GM12878 (cell line): Measurements from ENCODE around the gene ARL15. TPM values are rescaled to one million over a fixed set of nuclear protein-coding genes. Genes with fewer than 3 reads are reported as not detected.

Source experiments
- ATAC-seq: fragments of 200-7000 bp; cut with Tn5 transposase; 3 replicates; pipeline ENCODE4 v1.9.1; 2020; ENCODE audit warnings: mild to moderate bottlenecking, moderate library complexity
- BruUV-seq: library from RNA; stranded (reverse); fragments of 400-500 nt; replicated peaks from 2 replicates; lab custom pipeline; 2021; lab: Mats Ljungman, UMichigan
- CTCF ChIA-PET: fragments of 300-600 bp; sonication (Branson Sonifier 250); formaldehyde crosslinking; extraction: SDS; loops from one replicate; lab custom pipeline; 2021; ENCODE audit warnings: inconsistent platforms; lab: Yijun Ruan, JAX
- POLR2A ChIA-PET: fragments of 350-600 bp; formaldehyde crosslinking; extraction: SDS; loops from one replicate; lab custom pipeline; 2021; ENCODE audit warnings: inconsistent platforms; lab: Charles Lee
- RAD21 ChIA-PET: fragments of 300-600 bp; sonication (Branson Sonifier 250); formaldehyde crosslinking; loops from one replicate; lab custom pipeline; 2023; ENCODE audit warnings: antibody characterized with exemption; ENCODE audit not compliant: unreplicated experiment; lab: Charles Lee
- SMC1A ChIA-PET: fragments of 300-600 bp; sonication (Branson Sonifier 250); formaldehyde crosslinking; loops from one replicate; lab custom pipeline; 2023; ENCODE audit not compliant: unreplicated experiment, uncharacterized antibody; lab: Charles Lee
- DNase-seq: peaks from one replicate; pipeline ENCODE4 v3.0.0-alpha.2; 2011; ENCODE audit warnings: low read depth, low spot score
- FAIRE-seq: peaks from 3 replicates; lab custom pipeline; 2011; peaks lifted over from hg19 to GRCh38; lab: Jason Lieb, UNC
- H2AFZ ChIP-seq: 2 replicates; pipeline ENCODE4 v1.6.0; 2011; ENCODE audit warnings: low read depth, low read length, control low read depth; ENCODE audit not compliant: control insufficient read depth
- H3K27ac ChIP-seq: 2 replicates; pipeline ENCODE4 v1.5.1; 2011; ENCODE audit warnings: control low read depth; ENCODE audit not compliant: control insufficient read depth, insufficient read depth
- H3K27me3 ChIP-seq, 2 experiments: replicated peaks in 1 of 2; 2 replicates each; pipeline versions ENCODE4 v1.6.0 to v1.6.1; 2011; ENCODE audit warnings: low read length in 1 of 2; ENCODE audit not compliant: control insufficient read depth in 2 of 2, insufficient read depth in 2 of 2
- H3K36me3 ChIP-seq, 2 experiments: 2 replicates each; pipeline ENCODE4 v1.5.1; 2011; ENCODE audit warnings: low read length in 1 of 2; ENCODE audit not compliant: control insufficient read depth in 2 of 2, insufficient read depth in 2 of 2
- H3K4me1 ChIP-seq: 2 replicates; pipeline ENCODE4 v1.6.1; 2011; ENCODE audit warnings: mild to moderate bottlenecking, low read length, moderate library complexity, mixed read lengths; ENCODE audit not compliant: control insufficient read depth, insufficient read depth
- H3K4me2 ChIP-seq: 2 replicates; pipeline ENCODE4 v1.6.0; 2011; ENCODE audit warnings: control low read depth; ENCODE audit not compliant: control insufficient read depth, insufficient read depth
- H3K4me3 ChIP-seq: fragments of 200-600 bp; sonication (generic); 2 replicates; pipeline ENCODE4 v1.5.1; 2016
- H3K79me2 ChIP-seq: 2 replicates; pipeline ENCODE4 v1.6.0; 2011; ENCODE audit warnings: low read length; ENCODE audit not compliant: control insufficient read depth, insufficient read depth
- H3K9ac ChIP-seq: 2 replicates; pipeline ENCODE4 v1.8.0; 2011; ENCODE audit warnings: low read length, control low read depth, mixed read lengths; ENCODE audit not compliant: control insufficient read depth, insufficient read depth
- H3K9me3 ChIP-seq: replicated peaks from 3 replicates; pipeline ENCODE4 v1.5.1; 2011; ENCODE audit warnings: mild to moderate bottlenecking, low read length; ENCODE audit not compliant: control insufficient read depth, insufficient read depth
- H4K20me1 ChIP-seq: 2 replicates; pipeline ENCODE4 v1.6.0; 2011; ENCODE audit not compliant: control insufficient read depth, insufficient read depth
- BHLHE40 ChIP-seq, 2 experiments: fragments of 450-650 bp in 1 of 2; IDR thresholded peaks; 2 replicates each; pipeline ENCODE4 v1.6.1; 2011 to 2017; ENCODE audit warnings: low read depth in 2 of 2, borderline replicate concordance in 1 of 2, improper control_type of control experiment in 1 of 2, low read length in 1 of 2, mild to moderate bottlenecking in 1 of 2
- EGR1 ChIP-seq, 2 experiments: IDR thresholded peaks; 1 replicate in 1 of 2; 2 replicates in 1 of 2; pipeline ENCODE4 v1.6.1; 2011 to 2012; ENCODE audit warnings: low read depth in 2 of 2, low read length in 2 of 2, borderline replicate concordance in 1 of 2, mild to moderate bottlenecking in 1 of 2, moderate library complexity in 1 of 2
- GATAD2B ChIP-seq: fragments of 450-650 bp; conservative IDR thresholded peaks from 2 replicates; pipeline ENCODE4 v1.6.1; 2017; ENCODE audit warnings: low read depth, mild to moderate bottlenecking, moderate library complexity
- HDAC2 ChIP-seq: fragments of 200-600 bp; sonication (generic); IDR thresholded peaks from 2 replicates; pipeline ENCODE4 v1.6.1; 2017
- KDM1A ChIP-seq: fragments of 200-600 bp; sonication (generic); IDR thresholded peaks from 2 replicates; pipeline ENCODE4 v1.6.1; 2016; ENCODE audit warnings: borderline replicate concordance
- RELA ChIP-seq: fragments of 450-650 bp; IDR thresholded peaks from 2 replicates; pipeline ENCODE4 v1.8.0; 2014; ENCODE audit warnings: borderline replicate concordance; ENCODE audit not compliant: partially characterized antibody
- TBL1XR1 ChIP-seq: IDR thresholded peaks from 2 replicates; pipeline ENCODE4 v1.6.1; 2012; ENCODE audit warnings: low read depth, low read length, improper control_type of control experiment
- ZBED1 ChIP-seq: IDR thresholded peaks from 2 replicates; pipeline ENCODE4 v1.6.1; 2016; ENCODE audit warnings: borderline replicate concordance
- WGBS: methylation state at CpG from one replicate; pipeline ENCODE4 v1.1.6; 2016; ENCODE audit warnings: low lambda C conversion rate; ENCODE audit not compliant: insufficient replicate concordance, insufficient coverage; ENCODE audit errors: missing lambda C conversion rate; 5-methylcytosine and 5-hydroxymethylcytosine counted together
- in situ Hi-C: fragments of 300-500 bp; cut with MboI; formaldehyde crosslinking; loops from 9 replicates; pipeline ENCODE4 v1.14.3; 2018; ENCODE audit warnings: mixed read lengths
- intact Hi-C: fragments of 100-400 bp; cut with micrococcal nuclease; formaldehyde crosslinking; loops from one replicate; pipeline ENCODE4 v1.14.2; 2022; ENCODE audit not compliant: unreplicated experiment
- polyA plus RNA-seq, 11 experiments: library from polyadenylated mRNA; depleted of rRNA in 4 of 11; unstranded in 6 of 11; stranded (reverse) in 5 of 11; fragments of >200 nt; fragmentation: Nextera tagmentation in 4 of 11; fragmentation: Illumina TruSeq in 1 of 11; extraction: Ambion mirVana in 4 of 11; extraction: Trizol in 1 of 11; gene quantifications; 1 replicate in 1 of 11; 2 replicates in 10 of 11; pipeline versions ENCODE4 v1.2.1 to v1.2.3, GENCODE V29; 2011 to 2016; ENCODE audit warnings: inconsistent platforms in 2 of 11, missing spikeins in 2 of 11, low read depth in 1 of 11
- total RNA-seq, 4 experiments: library from RNA; depleted of rRNA in 3 of 4; stranded (reverse); fragments of >200 nt in 3 of 4; fragmentation: Illumina TruSeq in 1 of 4; extraction: Trizol in 1 of 4; gene quantifications; 2 replicates each; pipeline versions ENCODE4 v1.2.1 to v1.2.3, GENCODE V29; 2013 to 2021
- TF ChIP-seq, protein P1 (sequence below): fragments of 450-650 bp; IDR thresholded peaks from 2 replicates; pipeline ENCODE4 v1.6.1; 2017; ENCODE audit warnings: mild to moderate bottlenecking, moderate library complexity
- TF ChIP-seq, protein P2 (sequence below): IDR thresholded peaks from 2 replicates; pipeline ENCODE4 v1.6.1; 2011; ENCODE audit warnings: borderline replicate concordance, low read depth, mild to moderate bottlenecking, moderate library complexity, low read length; ENCODE audit not compliant: insufficient read depth, poor library complexity, severe bottlenecking

The ARL15 gene
- total and polyA plus RNA-seq, 10 of the 15 experiments (the other 5 are each of a cell fraction or from before 2014, with no cell fraction given) = 3.6 to 11.0 (median 7.7) TPM

DNA sequence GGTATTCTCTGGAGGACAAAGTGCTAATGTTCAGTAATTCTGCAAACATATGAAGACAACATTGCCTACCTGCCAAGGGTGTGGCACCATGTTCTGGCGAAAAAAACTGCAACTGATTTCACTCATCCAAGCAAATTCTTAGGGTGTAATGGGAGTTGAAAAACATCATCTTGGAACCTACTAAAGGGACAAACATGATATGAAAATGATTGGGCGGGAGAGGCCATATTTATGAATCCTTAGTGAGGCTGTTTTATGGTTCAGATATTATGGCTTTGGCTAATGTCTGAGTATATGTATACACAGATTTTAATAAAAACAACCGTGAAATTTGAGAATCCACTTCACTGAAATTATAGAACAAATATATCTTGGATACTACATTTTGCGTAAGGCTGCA is 225.7 kb downstream of the ARL15 start (continued):
- TF ChIP-seq, protein P1, sequence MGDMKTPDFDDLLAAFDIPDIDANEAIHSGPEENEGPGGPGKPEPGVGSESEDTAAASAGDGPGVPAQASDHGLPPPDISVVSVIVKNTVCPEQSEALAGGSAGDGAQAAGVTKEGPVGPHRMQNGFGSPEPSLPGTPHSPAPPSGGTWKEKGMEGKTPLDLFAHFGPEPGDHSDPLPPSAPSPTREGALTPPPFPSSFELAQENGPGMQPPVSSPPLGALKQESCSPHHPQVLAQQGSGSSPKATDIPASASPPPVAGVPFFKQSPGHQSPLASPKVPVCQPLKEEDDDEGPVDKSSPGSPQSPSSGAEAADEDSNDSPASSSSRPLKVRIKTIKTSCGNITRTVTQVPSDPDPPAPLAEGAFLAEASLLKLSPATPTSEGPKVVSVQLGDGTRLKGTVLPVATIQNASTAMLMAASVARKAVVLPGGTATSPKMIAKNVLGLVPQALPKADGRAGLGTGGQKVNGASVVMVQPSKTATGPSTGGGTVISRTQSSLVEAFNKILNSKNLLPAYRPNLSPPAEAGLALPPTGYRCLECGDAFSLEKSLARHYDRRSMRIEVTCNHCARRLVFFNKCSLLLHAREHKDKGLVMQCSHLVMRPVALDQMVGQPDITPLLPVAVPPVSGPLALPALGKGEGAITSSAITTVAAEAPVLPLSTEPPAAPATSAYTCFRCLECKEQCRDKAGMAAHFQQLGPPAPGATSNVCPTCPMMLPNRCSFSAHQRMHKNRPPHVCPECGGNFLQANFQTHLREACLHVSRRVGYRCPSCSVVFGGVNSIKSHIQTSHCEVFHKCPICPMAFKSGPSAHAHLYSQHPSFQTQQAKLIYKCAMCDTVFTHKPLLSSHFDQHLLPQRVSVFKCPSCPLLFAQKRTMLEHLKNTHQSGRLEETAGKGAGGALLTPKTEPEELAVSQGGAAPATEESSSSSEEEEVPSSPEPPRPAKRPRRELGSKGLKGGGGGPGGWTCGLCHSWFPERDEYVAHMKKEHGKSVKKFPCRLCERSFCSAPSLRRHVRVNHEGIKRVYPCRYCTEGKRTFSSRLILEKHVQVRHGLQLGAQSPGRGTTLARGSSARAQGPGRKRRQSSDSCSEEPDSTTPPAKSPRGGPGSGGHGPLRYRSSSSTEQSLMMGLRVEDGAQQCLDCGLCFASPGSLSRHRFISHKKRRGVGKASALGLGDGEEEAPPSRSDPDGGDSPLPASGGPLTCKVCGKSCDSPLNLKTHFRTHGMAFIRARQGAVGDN = no peak

DNA sequence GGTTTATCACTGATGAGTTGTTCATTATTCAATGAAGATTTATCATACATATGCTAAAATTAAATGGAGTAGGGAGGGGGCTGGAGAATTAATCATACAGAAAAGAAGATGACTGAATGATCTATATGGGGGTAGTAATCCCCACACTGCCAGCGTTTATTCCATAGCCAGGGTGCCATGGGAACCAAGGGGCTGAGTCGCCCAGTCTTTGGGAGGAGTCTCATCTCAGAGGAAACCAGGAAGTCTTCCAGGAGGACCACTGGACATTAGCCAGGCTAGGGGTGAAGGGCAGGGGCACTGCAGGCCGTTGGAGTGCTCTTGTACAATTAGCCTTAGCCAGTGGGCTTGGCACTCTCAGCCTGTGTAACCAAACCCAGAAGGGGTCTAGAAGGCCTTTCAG is 226.5 kb downstream of the ARL15 start:
- RAD21 ChIA-PET = no interaction called here
- Histone ChIP-seq H3K79me2 (no peaks in the 10 kb centered on the region), H3K27ac (no peak overlapping the region), H3K27me3 (no peaks in the 10 kb centered on the region), H4K20me1 (no peaks in the 10 kb centered on the region), H3K4me1 (no peaks in the 10 kb centered on the region), H3K9ac (no peak overlapping the region), H2AFZ (no peak overlapping the region), H3K4me2 (no peak overlapping the region), H3K36me3 (no peaks in the 10 kb centered on the region), H3K9me3 (no peaks in the 10 kb centered on the region), H3K4me3 (no peak overlapping the region)
- no TSS peak for BruUV-seq
- WGBS = 46% methylated on average over 3 of the region's 3 CpGs
- in situ Hi-C loops = no loop called here
- CTCF ChIA-PET = no interaction called here
- intact Hi-C loops = no loop called here
- TF ChIP-seq, protein P2, sequence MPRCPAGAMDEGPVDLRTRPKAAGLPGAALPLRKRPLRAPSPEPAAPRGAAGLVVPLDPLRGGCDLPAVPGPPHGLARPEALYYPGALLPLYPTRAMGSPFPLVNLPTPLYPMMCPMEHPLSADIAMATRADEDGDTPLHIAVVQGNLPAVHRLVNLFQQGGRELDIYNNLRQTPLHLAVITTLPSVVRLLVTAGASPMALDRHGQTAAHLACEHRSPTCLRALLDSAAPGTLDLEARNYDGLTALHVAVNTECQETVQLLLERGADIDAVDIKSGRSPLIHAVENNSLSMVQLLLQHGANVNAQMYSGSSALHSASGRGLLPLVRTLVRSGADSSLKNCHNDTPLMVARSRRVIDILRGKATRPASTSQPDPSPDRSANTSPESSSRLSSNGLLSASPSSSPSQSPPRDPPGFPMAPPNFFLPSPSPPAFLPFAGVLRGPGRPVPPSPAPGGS = no peak
- no peak for TF ChIP-seq TBL1XR1
- TF ChIP-seq BHLHE40 (IDR thresholded peaks at IDR 0.05; ENCODE audit: borderline replicate concordance in 1 of 2, low read depth in 2 of 2, low read length in 1 of 2) = no peak
- no peak for TF ChIP-seq KDM1A
- no peak for TF ChIP-seq GATAD2B
- no peak for TF ChIP-seq HDAC2
- TF ChIP-seq ZBED1 = no peak
- TF ChIP-seq RELA = no peak
- no peak for TF ChIP-seq EGR1 (IDR thresholded peaks at IDR 0.05; ENCODE audit: borderline replicate concordance in 1 of 2, low read depth in 2 of 2, low read length in 2 of 2)
- DNase-seq (no peak), ATAC-seq (no peak), FAIRE-seq (no peak)
- SMC1A ChIA-PET = no interaction called here
- POLR2A ChIA-PET = no interaction called here
